Measurements from ENCODE around the gene APOC3. TPM values are rescaled to one million over a fixed set of nuclear protein-coding genes. Genes with fewer than 3 reads are reported as not detected.

APOC3 gene
- total RNA-seq, 3 donors from 2014 or later, result 0.82 to 4.0 (median 2.0) TPM

- Mint-ChIP-seq H3K4me1 (ENCODE audit: low read depth) (no peaks in the 10 kb centered on the region), H3K9me3 (no peaks in the 10 kb centered on the region), H3K4me3 (no peak overlapping the region), H3K27me3 (ENCODE audit: low read depth) (no peaks in the 10 kb centered on the region), H3K36me3 (ENCODE audit: insufficient read depth) (peaks cover 26% of the 10 kb centered on the region)
- ATAC-seq (no peak), DNase-seq (no peak)
Observed at GRCh38 chr11:116842117-116842516, 12.4 kb downstream of the APOC3 start.

DNA sequence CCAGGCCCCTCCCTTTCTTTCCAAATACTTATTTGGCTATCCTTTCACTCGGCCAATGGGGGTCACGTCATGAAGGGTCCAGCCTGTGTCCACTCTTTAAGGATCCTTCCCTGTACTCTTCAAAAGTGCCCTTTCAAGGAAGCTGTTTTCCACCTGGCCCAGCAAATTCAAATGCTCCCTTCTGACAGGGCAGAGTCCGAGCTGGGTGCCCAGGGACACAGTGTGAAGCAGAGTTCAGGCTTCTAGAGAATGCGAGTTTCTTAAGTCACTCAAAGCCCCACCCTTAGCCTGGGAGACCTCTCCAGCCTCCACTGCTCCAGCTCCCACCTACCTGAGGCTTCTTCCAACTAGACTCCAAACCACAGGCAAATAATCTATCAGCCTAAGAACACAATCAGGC is 13.2 kb downstream of the APOC3 start:
- Mint-ChIP-seq H3K36me3 (ENCODE audit: insufficient read depth) (peaks cover 30% of the 10 kb centered on the region), H3K4me3 (no peak overlapping the region), H3K9me3 (no peaks in the 10 kb centered on the region), H3K4me1 (ENCODE audit: low read depth) (no peaks in the 10 kb centered on the region), H3K27me3 (ENCODE audit: low read depth) (no peaks in the 10 kb centered on the region)
- DNase-seq (no peak), ATAC-seq (no peak)

DNA sequence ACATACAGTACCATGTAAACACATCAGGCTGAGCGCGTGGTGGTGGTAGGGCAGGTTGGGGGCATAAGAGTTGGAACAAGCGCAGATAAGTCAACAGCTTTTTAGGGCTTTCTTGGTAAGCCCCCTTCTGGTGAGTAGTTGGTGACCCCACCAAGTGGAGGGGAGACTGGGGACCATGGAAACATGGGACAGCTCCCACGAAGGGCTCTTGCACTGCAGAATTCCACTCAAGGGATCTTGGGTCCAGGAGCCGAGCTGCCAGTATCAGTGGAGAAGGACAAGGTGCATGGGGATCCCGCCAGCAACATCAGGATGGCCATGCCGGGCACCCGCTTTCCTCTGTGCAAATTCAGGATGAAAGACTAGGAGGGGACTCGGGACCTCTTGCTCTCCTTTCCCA is 14.0 kb downstream of the APOC3 start:
- no peaks in the 10 kb centered on the region for H3K27me3 Mint-ChIP-seq (ENCODE audit: low read depth)
- DNase-seq (no peak), ATAC-seq (no peak)
- peaks cover 34% of the 10 kb centered on the region for H3K36me3 Mint-ChIP-seq (ENCODE audit: insufficient read depth)
- no peaks in the 10 kb centered on the region for H3K4me1 Mint-ChIP-seq (ENCODE audit: low read depth)
- H3K9me3 Mint-ChIP-seq, result no peaks in the 10 kb centered on the region
- no peak overlapping the region for H3K4me3 Mint-ChIP-seq

DNA sequence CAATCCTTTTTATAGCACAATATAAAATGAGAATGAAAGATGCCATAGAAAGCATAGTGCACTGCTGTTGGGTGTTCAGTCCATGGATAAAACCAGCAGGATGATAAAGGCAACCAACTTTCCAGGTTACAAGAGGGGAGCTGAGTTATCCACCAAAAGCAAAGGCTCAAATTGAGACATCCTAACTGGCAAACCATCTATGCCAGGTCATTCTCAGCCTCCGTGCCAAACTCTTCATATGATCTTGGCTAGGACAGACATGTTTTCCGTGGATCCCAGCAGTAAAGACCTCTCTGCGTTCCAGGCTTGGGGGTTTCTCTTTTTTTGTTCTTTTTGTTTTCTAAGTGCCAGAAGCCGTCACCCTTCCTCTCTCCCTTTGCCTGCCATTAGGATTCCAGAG is 15.0 kb downstream of the APOC3 start:
- ATAC-seq (no peak), DNase-seq (no peak)
- H3K27me3 Mint-ChIP-seq (ENCODE audit: low read depth), result no peaks in the 10 kb centered on the region
- H3K4me1 Mint-ChIP-seq (ENCODE audit: low read depth), result peaks cover under 1% of the 10 kb centered on the region
- H3K4me3 Mint-ChIP-seq, result no peak overlapping the region
- H3K36me3 Mint-ChIP-seq (ENCODE audit: insufficient read depth), result peaks cover 39% of the 10 kb centered on the region
- H3K9me3 Mint-ChIP-seq, result no peaks in the 10 kb centered on the region

GRCh38 chr11:116847612-116848011 is 17.9 kb downstream of the APOC3 start:
- no peak for DNase-seq
- Mint-ChIP-seq H3K4me3 (no peak overlapping the region), H3K9me3 (no peaks in the 10 kb centered on the region), H3K36me3 (ENCODE audit: insufficient read depth) (peaks cover 43% of the 10 kb centered on the region), H3K27me3 (ENCODE audit: low read depth) (no peaks in the 10 kb centered on the region), H3K4me1 (ENCODE audit: low read depth) (peaks cover 24% of the 10 kb centered on the region)
- ATAC-seq, result no peak

DNA sequence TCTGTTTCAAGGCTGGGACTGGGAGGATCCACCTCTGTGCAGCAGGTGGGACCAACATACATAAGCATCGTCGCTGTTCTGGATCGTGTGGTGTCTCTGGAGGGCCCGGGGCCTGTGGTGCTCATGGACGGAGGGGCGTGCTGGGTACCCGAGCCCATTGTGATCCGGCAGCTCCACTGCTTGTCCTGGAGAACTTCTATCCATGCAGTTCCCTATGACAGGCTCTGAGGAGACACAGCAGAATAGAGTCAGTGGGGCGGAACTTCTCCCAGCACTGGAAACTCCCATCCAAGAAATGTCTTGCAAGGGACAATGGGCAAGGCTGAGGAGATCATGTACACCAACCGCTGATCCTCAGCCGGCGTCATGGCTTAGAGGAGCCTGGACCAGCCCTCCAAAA is 19.4 kb downstream of the APOC3 start:
- DNase-seq, result no peak
- Mint-ChIP-seq H3K36me3 (ENCODE audit: insufficient read depth) (peaks cover 38% of the 10 kb centered on the region), H3K9me3 (no peaks in the 10 kb centered on the region), H3K4me3 (no peak overlapping the region), H3K27me3 (ENCODE audit: low read depth) (no peaks in the 10 kb centered on the region), H3K4me1 (ENCODE audit: low read depth) (peaks cover 38% of the 10 kb centered on the region)
- no peak for ATAC-seq

DNA sequence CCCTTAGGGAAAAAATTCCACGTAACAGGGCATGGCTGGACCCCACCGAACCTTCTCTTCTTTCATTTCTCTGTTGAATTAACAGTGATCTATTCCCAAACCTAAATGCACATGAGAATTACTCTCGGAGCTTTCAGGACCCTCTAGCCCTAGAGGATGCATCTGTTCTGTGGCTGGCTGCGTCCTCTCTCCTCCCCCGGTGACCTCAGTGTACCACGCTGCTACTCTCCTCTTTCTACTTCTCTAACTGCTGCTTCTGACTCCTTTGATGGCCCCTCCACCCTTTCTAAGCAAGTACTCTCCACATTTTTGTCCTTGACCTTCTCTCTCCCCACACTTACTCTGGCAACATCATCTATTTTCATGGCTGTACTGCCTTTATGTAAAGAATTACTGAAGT is 19.8 kb downstream of the APOC3 start:
- Mint-ChIP-seq H3K4me3 (no peak overlapping the region), H3K4me1 (ENCODE audit: low read depth) (peaks cover 43% of the 10 kb centered on the region), H3K9me3 (no peaks in the 10 kb centered on the region), H3K27me3 (ENCODE audit: low read depth) (no peaks in the 10 kb centered on the region), H3K36me3 (ENCODE audit: insufficient read depth) (peaks cover 38% of the 10 kb centered on the region)
- DNase-seq, result no peak
- ATAC-seq, result no peak

DNA sequence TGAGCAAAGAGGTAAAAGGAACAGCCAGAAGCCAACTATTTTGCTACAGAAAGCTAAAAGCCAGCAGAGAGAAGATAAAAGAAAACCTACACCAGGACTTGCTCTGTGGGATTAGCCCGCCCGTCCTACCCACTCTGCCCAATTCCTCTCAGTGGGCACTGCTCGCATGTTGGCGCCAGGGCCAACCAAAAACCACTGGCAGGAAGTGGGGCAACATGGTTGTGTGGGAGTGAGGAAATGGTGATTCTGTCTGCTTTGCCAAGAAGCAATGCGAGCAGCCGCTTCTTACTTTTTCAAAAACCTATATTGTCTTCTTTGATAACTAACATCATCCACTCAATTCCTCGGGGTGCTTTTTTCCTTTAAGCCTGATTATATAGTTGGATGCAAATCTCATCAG is 21.9 kb downstream of the APOC3 start:
- ATAC-seq (no peak), DNase-seq (peak; percentile 37)
- H3K36me3 Mint-ChIP-seq (ENCODE audit: insufficient read depth), result peaks cover 30% of the 10 kb centered on the region

GRCh38 chr11:116852261-116853031 is 22.7 kb downstream of the APOC3 start:
- no peak for ATAC-seq
- H3K9me3 Mint-ChIP-seq, result no peaks in the 10 kb centered on the region
- no peak for DNase-seq
- H3K27me3 Mint-ChIP-seq (ENCODE audit: low read depth), result no peaks in the 10 kb centered on the region
- peak overlapping the region; percentile 63 for H3K4me3 Mint-ChIP-seq
- peaks cover 70% of the 10 kb centered on the region for H3K4me1 Mint-ChIP-seq (ENCODE audit: low read depth)
- peaks cover 29% of the 10 kb centered on the region for H3K36me3 Mint-ChIP-seq (ENCODE audit: insufficient read depth)

More for the DNA sequence above, 21.9 kb downstream of the APOC3 start:
- Mint-ChIP-seq H3K9me3 (no peaks in the 10 kb centered on the region), H3K27me3 (ENCODE audit: low read depth) (no peaks in the 10 kb centered on the region), H3K4me1 (ENCODE audit: low read depth) (peaks cover 62% of the 10 kb centered on the region), H3K4me3 (peak overlapping the region; percentile 63)

DNA sequence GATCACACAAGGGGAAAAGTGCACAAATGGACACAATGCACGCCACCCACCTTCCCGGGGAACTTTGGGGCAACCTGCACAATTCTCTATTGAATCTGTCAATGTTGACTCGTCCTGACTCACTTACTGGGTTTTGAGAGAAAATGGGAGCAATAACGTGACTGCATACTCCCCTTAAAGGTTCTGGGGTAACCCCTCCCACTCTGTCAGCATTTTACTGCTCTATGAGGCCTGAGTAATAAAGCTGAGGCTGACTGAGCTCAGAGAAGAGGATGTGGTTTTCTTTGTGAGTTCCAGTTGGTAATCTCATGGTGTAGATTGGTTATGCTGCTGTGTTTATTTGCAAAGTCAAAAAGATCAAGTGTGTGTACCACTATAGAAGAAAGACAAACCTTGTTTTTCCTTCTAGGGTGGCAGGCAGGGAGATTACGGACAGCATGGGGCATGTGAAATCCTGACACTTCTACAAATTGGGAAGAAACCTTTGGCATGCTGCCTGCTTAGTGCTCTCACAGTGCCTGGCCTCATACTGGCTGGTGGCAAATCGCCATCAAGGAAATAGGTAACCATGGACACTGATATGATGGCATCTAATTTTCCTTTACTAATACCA is 23.9 kb downstream of the APOC3 start:
- no peaks in the 10 kb centered on the region for H3K27me3 Mint-ChIP-seq (ENCODE audit: low read depth)
- DNase-seq, result peak; percentile 49
- ATAC-seq, result peak; percentile 96 to 98
- H3K4me3 Mint-ChIP-seq, result peak overlapping the region; percentile 63
- H3K36me3 Mint-ChIP-seq (ENCODE audit: insufficient read depth), result peaks cover 31% of the 10 kb centered on the region
- H3K4me1 Mint-ChIP-seq (ENCODE audit: low read depth), result peaks cover 72% of the 10 kb centered on the region
- H3K9me3 Mint-ChIP-seq, result no peaks in the 10 kb centered on the region

DNA sequence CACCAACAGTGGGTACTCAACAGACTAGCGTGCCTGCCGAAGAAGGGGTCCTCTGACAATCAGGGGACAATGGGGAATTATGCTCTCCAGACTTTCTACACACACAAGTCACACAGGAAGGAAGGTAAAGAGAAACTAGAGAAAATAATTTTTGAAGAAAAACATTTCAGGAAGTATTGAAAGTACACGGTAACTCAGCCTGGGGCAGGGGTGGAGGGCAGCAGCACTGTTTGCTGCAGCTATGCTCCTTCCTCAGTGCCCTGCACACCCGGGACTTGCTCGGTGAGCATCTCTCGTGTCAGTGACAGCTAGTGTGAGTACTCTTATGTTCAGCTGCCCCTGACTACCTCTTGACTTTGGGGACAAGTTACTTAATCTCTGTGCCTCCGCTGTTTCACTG is 25.7 kb downstream of the APOC3 start:
- H3K27me3 Mint-ChIP-seq (ENCODE audit: low read depth), result no peaks in the 10 kb centered on the region
- H3K4me3 Mint-ChIP-seq, result peak overlapping the region; percentile 2
- no peak for DNase-seq
- peaks cover 29% of the 10 kb centered on the region for H3K36me3 Mint-ChIP-seq (ENCODE audit: insufficient read depth)
- no peak for ATAC-seq
- H3K9me3 Mint-ChIP-seq, result no peaks in the 10 kb centered on the region
- peaks cover 66% of the 10 kb centered on the region for H3K4me1 Mint-ChIP-seq (ENCODE audit: low read depth)

DNA sequence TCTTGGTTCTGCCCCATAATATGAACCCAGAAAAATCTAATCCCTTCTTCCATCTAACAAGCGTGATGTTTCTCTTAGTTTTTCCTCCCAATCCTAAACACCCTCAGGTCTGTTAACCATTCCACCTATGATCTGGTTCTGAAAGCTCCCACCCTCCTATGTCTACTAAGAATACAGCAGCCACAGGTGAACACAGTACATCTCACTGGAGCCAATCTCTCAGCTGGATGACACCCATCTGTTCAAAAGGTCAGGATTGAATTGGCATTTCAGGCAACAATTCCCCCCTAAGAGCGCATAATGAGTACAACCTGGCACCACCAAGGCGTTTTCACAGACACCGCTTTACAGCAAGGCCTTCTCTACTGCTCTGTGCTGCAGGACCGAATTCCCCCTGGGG is 26.7 kb downstream of the APOC3 start:
- peaks cover 38% of the 10 kb centered on the region for H3K36me3 Mint-ChIP-seq (ENCODE audit: insufficient read depth)
- no peaks in the 10 kb centered on the region for H3K27me3 Mint-ChIP-seq (ENCODE audit: low read depth)
- peaks cover 60% of the 10 kb centered on the region for H3K4me1 Mint-ChIP-seq (ENCODE audit: low read depth)
- H3K4me3 Mint-ChIP-seq, result no peak overlapping the region
- DNase-seq (no peak), ATAC-seq (no peak)
- no peaks in the 10 kb centered on the region for H3K9me3 Mint-ChIP-seq

DNA sequence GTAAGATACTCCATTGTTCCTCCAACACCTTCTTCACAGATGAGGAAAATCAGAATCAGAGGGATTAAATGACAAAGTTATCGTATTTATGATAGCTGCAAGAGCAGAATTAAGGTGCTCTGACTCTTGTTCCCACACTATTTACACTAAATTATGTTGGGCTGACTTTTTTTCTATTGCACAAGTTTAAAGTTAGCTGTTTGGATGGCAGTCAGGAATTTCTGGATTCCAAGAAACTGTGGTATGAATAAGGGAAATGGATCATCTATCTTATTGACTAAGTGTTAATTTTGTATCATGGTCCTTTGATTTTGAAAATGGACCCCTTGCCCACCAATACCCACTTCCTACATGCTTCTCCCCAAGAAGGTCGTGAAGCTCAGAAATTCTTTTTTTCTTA is 27.6 kb downstream of the APOC3 start:
- no peak overlapping the region for H3K4me3 Mint-ChIP-seq
- H3K36me3 Mint-ChIP-seq (ENCODE audit: insufficient read depth), result peaks cover 41% of the 10 kb centered on the region
- H3K4me1 Mint-ChIP-seq (ENCODE audit: low read depth), result peaks cover 51% of the 10 kb centered on the region
- no peaks in the 10 kb centered on the region for H3K27me3 Mint-ChIP-seq (ENCODE audit: low read depth)
- no peaks in the 10 kb centered on the region for H3K9me3 Mint-ChIP-seq
- ATAC-seq, result no peak
- no peak for DNase-seq

GRCh38 chr11:116857936-116858335 is 28.2 kb downstream of the APOC3 start:
- peaks cover 41% of the 10 kb centered on the region for H3K36me3 Mint-ChIP-seq (ENCODE audit: insufficient read depth)
- no peaks in the 10 kb centered on the region for H3K27me3 Mint-ChIP-seq (ENCODE audit: low read depth)
- peaks cover 44% of the 10 kb centered on the region for H3K4me1 Mint-ChIP-seq (ENCODE audit: low read depth)
- H3K4me3 Mint-ChIP-seq, result no peak overlapping the region
- no peaks in the 10 kb centered on the region for H3K9me3 Mint-ChIP-seq
- ATAC-seq (no peak), DNase-seq (no peak)

- peaks cover 32% of the 10 kb centered on the region for H3K4me1 Mint-ChIP-seq (ENCODE audit: low read depth)
- no peaks in the 10 kb centered on the region for H3K27me3 Mint-ChIP-seq (ENCODE audit: low read depth)
- H3K36me3 Mint-ChIP-seq (ENCODE audit: insufficient read depth), result peaks cover 48% of the 10 kb centered on the region
- DNase-seq (no peak), ATAC-seq (no peak)
- H3K9me3 Mint-ChIP-seq, result no peaks in the 10 kb centered on the region
- H3K4me3 Mint-ChIP-seq, result no peak overlapping the region
Observed at GRCh38 chr11:116859175-116859574, 29.5 kb downstream of the APOC3 start.
